Lung (tissue), 16 donors: ENCODE data around the gene ARPC1A. TPM values are rescaled to one million over a fixed set of nuclear protein-coding genes. Genes with fewer than 3 reads are reported as not detected.
"Not testable (repeated sequence)": the region's sequence is repeated elsewhere in the genome, so short reads cannot be mapped to it uniquely, and the experiment has no call there.

Experiments used
- ATAC-seq: fragments of 200-7000 bp; cut with Tn5 transposase; one replicate; pipeline ENCODE4 v1.9.1; 2020; ENCODE audit warnings: moderate number of reproducible peaks; ENCODE audit not compliant: insufficient read depth, low FRiP score
- DNase-seq, 3 donors: peaks; one replicate each; pipeline ENCODE4 v3.0.0-alpha.2; 2013 to 2017
- H3K27ac ChIP-seq, 2 donors: one replicate each; pipeline ENCODE4 v1.5.1; 2013; ENCODE audit warnings: mild to moderate bottlenecking in 2 of 2, moderate library complexity in 2 of 2, control low read depth in 1 of 2, inconsistent platforms in 1 of 2, low read depth in 1 of 2, low read length in 1 of 2
- H3K27me3 ChIP-seq, 3 donors: one replicate each; pipeline ENCODE4 v1.5.1; 2013; ENCODE audit warnings: low read length in 2 of 3; ENCODE audit not compliant: control insufficient read depth in 3 of 3, insufficient read depth in 3 of 3
- H3K36me3 ChIP-seq, 4 donors: one replicate each; pipeline ENCODE4 v1.5.1; 2013; ENCODE audit warnings: low read length in 4 of 4, mild to moderate bottlenecking in 1 of 4, moderate library complexity in 1 of 4; ENCODE audit not compliant: control insufficient read depth in 4 of 4, insufficient read depth in 4 of 4
- H3K4me1 ChIP-seq, 5 donors: one replicate each; pipeline ENCODE4 v1.5.1; 2013; ENCODE audit warnings: low read length in 5 of 5, mild to moderate bottlenecking in 2 of 5, moderate library complexity in 1 of 5; ENCODE audit not compliant: control insufficient read depth in 5 of 5, insufficient read depth in 5 of 5
- H3K4me3 ChIP-seq: one replicate; pipeline ENCODE4 v1.5.1; 2013; ENCODE audit warnings: mild to moderate bottlenecking, control low read depth, moderate library complexity
- H3K9ac ChIP-seq, 2 donors: one replicate each; pipeline ENCODE4 v1.5.1; 2013; ENCODE audit warnings: low read length in 2 of 2, control low read depth in 1 of 2; ENCODE audit not compliant: insufficient read depth in 1 of 2
- H3K9me3 ChIP-seq, 4 donors: one replicate each; pipeline ENCODE4 v1.5.1; 2013; ENCODE audit warnings: low read length in 3 of 4, mild to moderate bottlenecking in 1 of 4, moderate library complexity in 1 of 4; ENCODE audit not compliant: control insufficient read depth in 4 of 4, insufficient read depth in 3 of 4
- WGBS, 2 donors: extraction: QIAGEN DNeasy Blood & Tissue Kit; methylation state at CpG; one replicate each; pipeline ENCODE4 v1.1.7; 2013; 5-methylcytosine and 5-hydroxymethylcytosine counted together
- long read RNA-seq, 5 donors: transcript quantifications; one replicate each; lab custom pipeline, GENCODE V29; 2026
- polyA plus RNA-seq, 2 donors: library from polyadenylated mRNA; stranded (reverse); fragments of 200-250 nt; gene quantifications; one replicate each; pipeline ENCODE4 v1.2.1, GENCODE V29; 2013
- total RNA-seq, 2 donors: library from RNA; depleted of rRNA in 1 of 2; stranded (reverse); fragments of >200 nt in 1 of 2; gene quantifications; one replicate each; pipeline ENCODE4 v1.2.1, GENCODE V29; 2014 to 2021
- TF ChIP-seq, protein P1 (sequence below): IDR thresholded peaks from 2 replicates; pipeline ENCODE4 v1.5.1; 2012; ENCODE audit warnings: mild to moderate bottlenecking; ENCODE audit errors: control extremely low read depth, extremely low read depth
- donor health status: control.
- donor health status: control.
- donor health status: Bipolar disorder and iron deficiency.
- donor health status: healthy.
- donor health status: DM: yes; HTN: yes; CAD: no.

ARPC1A gene
- total RNA-seq, result 100 to 1,000 TPM in 1 of 2 donors, 10 to 100 TPM in 1; 71.3 to 135 TPM
- 100 to 1,000 TPM; 105 to 212 TPM for polyA plus RNA-seq
- long read RNA-seq, donor 1, transcript ARPC1A-201 (10 exons, 1,565 nt), result major isoform, 47 of 77 reads
- long read RNA-seq, donor 1, partial matches to known transcripts, result 27 of 77 reads
- long read RNA-seq, donor 1, other reads (novel, unspliced or antisense), result 0 of 77 reads
- long read RNA-seq, donor 2, transcript ARPC1A-201 (10 exons, 1,565 nt), result major isoform, 12 of 18 reads
- long read RNA-seq, donor 2, partial matches to known transcripts, result 5 of 18 reads
- long read RNA-seq, donor 2, other reads (novel, unspliced or antisense), result 0 of 18 reads
- long read RNA-seq, donor 3, transcript ARPC1A-201 (10 exons, 1,565 nt), result major isoform, 20 of 38 reads
- long read RNA-seq, donor 3, partial matches to known transcripts, result 16 of 38 reads
- long read RNA-seq, donor 3, other reads (novel, unspliced or antisense), result 0 of 38 reads
- long read RNA-seq, donor 4, transcript ARPC1A-201 (10 exons, 1,565 nt), result major isoform, 13 of 24 reads
- long read RNA-seq, donor 4, partial matches to known transcripts, result 8 of 24 reads
- long read RNA-seq, donor 4, other reads (novel, unspliced or antisense), result 0 of 24 reads
- long read RNA-seq, donor 5, transcript ARPC1A-201 (10 exons, 1,565 nt), result major isoform, 39 of 65 reads
- long read RNA-seq, donor 5, partial matches to known transcripts, result 24 of 65 reads
- long read RNA-seq, donor 5, other reads (novel, unspliced or antisense), result 0 of 65 reads

GRCh38 chr7:99325592-99326407, at the start of gene ARPC1A:
TSS of gene ARPC1A (plus strand) at chr7:99325898. CDS start at chr7:99333354, 7,456 bp downstream.
- peaks cover 0 to 1% (median 0%) of the 10 kb centered on the region in 4 donors for H3K36me3 ChIP-seq
- H3K27ac ChIP-seq, result peak within 1 kb of the TSS; percentile 89 to 90
- peaks cover 0 to 25% (median 14%) of the 10 kb centered on the region in 5 donors for H3K4me1 ChIP-seq
- H3K4me3 ChIP-seq, result peak within 1 kb of the TSS; percentile 88
- no peaks in the 10 kb centered on the region for H3K9me3 ChIP-seq
- H3K27me3 ChIP-seq, result no peaks in the 10 kb centered on the region
- DNase-seq, result peak; percentile 94 to 97 (median 95)
- peak within 1 kb of the TSS; percentile 84 to 92 for H3K9ac ChIP-seq
- ATAC-seq, result peak; percentile 92
- 0% methylated on average over 74 to 82 of the region's 82 CpGs for WGBS, 2 donors
- TF ChIP-seq, protein P1, sequence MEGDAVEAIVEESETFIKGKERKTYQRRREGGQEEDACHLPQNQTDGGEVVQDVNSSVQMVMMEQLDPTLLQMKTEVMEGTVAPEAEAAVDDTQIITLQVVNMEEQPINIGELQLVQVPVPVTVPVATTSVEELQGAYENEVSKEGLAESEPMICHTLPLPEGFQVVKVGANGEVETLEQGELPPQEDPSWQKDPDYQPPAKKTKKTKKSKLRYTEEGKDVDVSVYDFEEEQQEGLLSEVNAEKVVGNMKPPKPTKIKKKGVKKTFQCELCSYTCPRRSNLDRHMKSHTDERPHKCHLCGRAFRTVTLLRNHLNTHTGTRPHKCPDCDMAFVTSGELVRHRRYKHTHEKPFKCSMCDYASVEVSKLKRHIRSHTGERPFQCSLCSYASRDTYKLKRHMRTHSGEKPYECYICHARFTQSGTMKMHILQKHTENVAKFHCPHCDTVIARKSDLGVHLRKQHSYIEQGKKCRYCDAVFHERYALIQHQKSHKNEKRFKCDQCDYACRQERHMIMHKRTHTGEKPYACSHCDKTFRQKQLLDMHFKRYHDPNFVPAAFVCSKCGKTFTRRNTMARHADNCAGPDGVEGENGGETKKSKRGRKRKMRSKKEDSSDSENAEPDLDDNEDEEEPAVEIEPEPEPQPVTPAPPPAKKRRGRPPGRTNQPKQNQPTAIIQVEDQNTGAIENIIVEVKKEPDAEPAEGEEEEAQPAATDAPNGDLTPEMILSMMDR, result no peak

GRCh38 chr7:99278180-99278579, 47.5 kb upstream of the ARPC1A start:
- no peaks in the 10 kb centered on the region for H3K27me3 ChIP-seq
- TF ChIP-seq, protein P1, result no peak
- no peak overlapping the region for H3K4me3 ChIP-seq
- no peak for ATAC-seq
- no peaks in the 10 kb centered on the region for H3K9me3 ChIP-seq
- DNase-seq, result no peak
- no peak overlapping the region for H3K9ac ChIP-seq
- WGBS, 2 donors, result 84 to 89% methylated on average over 5 of the region's 5 CpGs
- no peak overlapping the region for H3K27ac ChIP-seq
- H3K4me1 ChIP-seq, result no peaks in the 10 kb centered on the region
- H3K36me3 ChIP-seq, result no peaks in the 10 kb centered on the region

DNA sequence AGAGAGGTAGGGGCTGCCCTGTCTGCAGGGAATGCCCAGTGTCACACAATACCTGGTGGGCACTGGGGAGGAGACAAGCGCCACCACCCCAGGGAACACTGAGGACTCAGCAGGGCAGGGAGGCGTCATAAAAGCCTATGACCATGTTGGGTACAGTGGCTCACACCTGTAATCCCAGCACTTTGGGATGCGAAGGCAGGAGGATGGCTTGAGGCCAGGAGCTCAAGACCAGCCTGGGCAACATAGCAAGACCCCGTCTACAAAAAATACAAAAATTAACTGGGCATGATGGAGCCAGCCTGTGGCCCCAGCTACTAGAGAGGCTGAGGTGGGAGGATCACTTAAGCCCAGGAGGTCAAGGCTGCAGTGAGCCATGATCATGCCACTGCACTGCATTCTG, 41.5 kb upstream of the ARPC1A start:
- not testable (repeated sequence) for H3K27me3 ChIP-seq, H3K36me3 ChIP-seq, H3K9ac ChIP-seq, DNase-seq, H3K9me3 ChIP-seq, H3K27ac ChIP-seq, H3K4me1 ChIP-seq, H3K4me3 ChIP-seq, ATAC-seq
- 96% methylated on average over 4 of the region's 4 CpGs for WGBS, 2 donors
